Activated CD8-positive, alpha-beta T cell treated with anti-CD3 and anti-CD28 coated beads for 36 hours (primary cell): ENCODE measurements around the gene MAN2C1. TPM values are rescaled to one million over a fixed set of nuclear protein-coding genes. Genes with fewer than 3 reads are reported as not detected.

Source experiments
- ATAC-seq: fragments of 200-7000 bp; cut with Tn5 transposase; one replicate; pipeline ENCODE4 v1.10.0; 2021; ENCODE audit warnings: mild to moderate bottlenecking, moderate library complexity
- CTCF ChIA-PET: fragments of 350-600 bp; sonication (Branson Sonifier 250); formaldehyde crosslinking; loops from one replicate; lab custom pipeline; 2021; ENCODE audit warnings: antibody characterized with exemption; lab: Charles Lee
- POLR2A ChIA-PET: fragments of 350-600 bp; sonication (Branson Sonifier 250); formaldehyde crosslinking; loops from one replicate; lab custom pipeline; 2021; ENCODE audit warnings: antibody characterized with exemption; lab: Charles Lee
- DNase-seq: peaks from one replicate; pipeline ENCODE4 v3.0.0-alpha.2; 2020
- H3K27ac Mint-ChIP-seq: one replicate; pipeline ENCODE4 v1.8.0; 2021; ENCODE audit warnings: mild to moderate bottlenecking, mixed read lengths
- H3K27me3 Mint-ChIP-seq: one replicate; pipeline ENCODE4 v1.8.0; 2021; ENCODE audit warnings: mixed read lengths
- H3K36me3 Mint-ChIP-seq: one replicate; pipeline ENCODE4 v1.8.0; 2021; ENCODE audit warnings: low read depth, mixed read lengths
- H3K4me1 Mint-ChIP-seq: one replicate; pipeline ENCODE4 v1.8.0; 2021; ENCODE audit warnings: low read depth, mixed read lengths
- H3K4me3 Mint-ChIP-seq: one replicate; pipeline ENCODE4 v1.8.0; 2021; ENCODE audit warnings: mild to moderate bottlenecking, moderate library complexity, mixed read lengths
- H3K9me3 Mint-ChIP-seq: one replicate; pipeline ENCODE4 v1.8.0; 2021; ENCODE audit warnings: mixed read lengths
- CTCF ChIP-seq: fragments of 200-600 bp; IDR thresholded peaks from one replicate; pipeline ENCODE4 v1.8.0; 2022; ENCODE audit warnings: antibody characterized with exemption, mild to moderate bottlenecking
- intact Hi-C: fragments of 100-400 bp; cut with micrococcal nuclease; formaldehyde crosslinking; loops from one replicate; pipeline ENCODE4 v1.10.0; 2022
- total RNA-seq, 2 experiments: library from RNA; stranded (reverse); gene quantifications; one replicate each; pipeline ENCODE4 v1.2.3, GENCODE V29; 2021

The MAN2C1 gene
- total RNA-seq, 2 experiments from 2014 or later, result 170 to 181 TPM

GRCh38 chr15:75367406-75367912 is 948 bp downstream of the MAN2C1 start:
- H3K36me3 Mint-ChIP-seq, result peaks cover 36% of the 10 kb centered on the region
- intact Hi-C loops, result loop anchor here (5.0 to 10.0 kb wide), 2 partner anchors 85 to 277 kb away; partner anchors contain the start of genes IMP3, SIN3A and SNX33
- ChIA-PET CTCF (interaction anchor here (0.6 to 4.0 kb wide), 37 partner anchors 8 to 454 kb away, joined by 3 to 37 read pairs (median 4); partner anchors contain the start of genes IMP3, NEIL1, PPCDC and PTPN9), POLR2A (interaction anchor here (0.6 to 6.2 kb wide), 18 partner anchors 8 to 279 kb away, joined by 3 to 81 read pairs (median 8); partner anchors contain the start of genes IMP3, NEIL1, SIN3A and SNX33)
- peaks cover 23% of the 10 kb centered on the region for H3K4me1 Mint-ChIP-seq
- peak overlapping the region; percentile 94 for H3K27ac Mint-ChIP-seq
- H3K27me3 Mint-ChIP-seq, result no peaks in the 10 kb centered on the region
- DNase-seq, result no peak
- peak overlapping the region; percentile 92 for H3K4me3 Mint-ChIP-seq
- no peaks in the 10 kb centered on the region for H3K9me3 Mint-ChIP-seq
- ATAC-seq, result no peak
- TF ChIP-seq CTCF, result peak; percentile 72

GRCh38 chr15:75367006-75367405 is 1.4 kb downstream of the MAN2C1 start:
- Mint-ChIP-seq H3K4me3 (peak overlapping the region; percentile 92), H3K27ac (peak overlapping the region; percentile 94), H3K4me1 (peaks cover 23% of the 10 kb centered on the region), H3K9me3 (no peaks in the 10 kb centered on the region), H3K27me3 (no peaks in the 10 kb centered on the region), H3K36me3 (peaks cover 36% of the 10 kb centered on the region)
- intact Hi-C loops, result loop anchor here (5.0 to 10.0 kb wide), 2 partner anchors 85 to 278 kb away; partner anchors contain the start of genes IMP3, SIN3A and SNX33
- no peak for ATAC-seq
- no peak for TF ChIP-seq CTCF
- POLR2A ChIA-PET, result interaction anchor here (1.2 to 6.2 kb wide), 10 partner anchors 8 to 280 kb away, joined by 6 to 81 read pairs (median 10); partner anchors contain the start of genes IMP3, NEIL1, SIN3A and SNX33
- CTCF ChIA-PET, result interaction anchor here (0.6 to 4.0 kb wide), 24 partner anchors 8 to 455 kb away, joined by 3 to 37 read pairs (median 6); partner anchors contain the start of genes IMP3, NEIL1, RPP25 and SIN3A
- DNase-seq, result no peak

- TF ChIP-seq CTCF, result no peak
- no peaks in the 10 kb centered on the region for H3K9me3 Mint-ChIP-seq
- no peak overlapping the region for H3K27ac Mint-ChIP-seq
- ChIA-PET POLR2A (interaction anchor here (0.6 to 6.2 kb wide), 5 partner anchors 15 to 274 kb away, joined by 3 to 81 read pairs (median 3); partner anchors contain the start of genes IMP3 and NEIL1), CTCF (interaction anchor here (2.8 to 4.0 kb wide), 2 partner anchors 13 to 274 kb away, joined by 32 to 37 read pairs; partner anchors contain the start of gene IMP3)
- no peaks in the 10 kb centered on the region for H3K27me3 Mint-ChIP-seq
- H3K4me3 Mint-ChIP-seq, result no peak overlapping the region
- intact Hi-C loops, result loop anchor here (5.0 to 10.0 kb wide), 2 partner anchors 86 to 279 kb away; partner anchors contain the start of genes IMP3, SIN3A and SNX33
- no peak for ATAC-seq
- peaks cover 23% of the 10 kb centered on the region for H3K4me1 Mint-ChIP-seq
- no peak for DNase-seq
- H3K36me3 Mint-ChIP-seq, result peaks cover 39% of the 10 kb centered on the region
Measured at GRCh38 chr15:75366163-75366562, 2.2 kb downstream of the MAN2C1 start.

GRCh38 chr15:75364881-75365280 is 3.5 kb downstream of the MAN2C1 start:
- ATAC-seq, result no peak
- H3K27me3 Mint-ChIP-seq, result no peaks in the 10 kb centered on the region
- no peak overlapping the region for H3K27ac Mint-ChIP-seq
- TF ChIP-seq CTCF, result no peak
- no peak for DNase-seq
- H3K4me1 Mint-ChIP-seq, result peaks cover 22% of the 10 kb centered on the region
- intact Hi-C loops, result loop anchor here (5.0 to 10.0 kb wide), 2 partner anchors 87 to 280 kb away; partner anchors contain the start of genes IMP3, SIN3A and SNX33
- no peak overlapping the region for H3K4me3 Mint-ChIP-seq
- ChIA-PET POLR2A (no interaction called here), CTCF (no interaction called here)
- H3K36me3 Mint-ChIP-seq, result peaks cover 42% of the 10 kb centered on the region
- H3K9me3 Mint-ChIP-seq, result no peaks in the 10 kb centered on the region

GRCh38 chr15:75363786-75364185 is 4.6 kb downstream of the MAN2C1 start:
- CTCF ChIA-PET, result no interaction called here
- ATAC-seq (no peak), DNase-seq (no peak)
- TF ChIP-seq CTCF, result no peak
- Mint-ChIP-seq H3K4me3 (no peak overlapping the region), H3K27me3 (no peaks in the 10 kb centered on the region), H3K27ac (no peak overlapping the region), H3K36me3 (peaks cover 33% of the 10 kb centered on the region), H3K4me1 (peaks cover 11% of the 10 kb centered on the region), H3K9me3 (no peaks in the 10 kb centered on the region)
- POLR2A ChIA-PET, result no interaction called here
- intact Hi-C loops, result loop anchor here (10.0 kb wide), 1 partner anchor 281 kb away; the partner anchor contains the start of genes IMP3 and SNX33
